ENCODE data around the gene LIN28A. TPM values are rescaled to one million over a fixed set of nuclear protein-coding genes. Genes with fewer than 3 reads are reported as not detected.

The LIN28A gene
- total RNA-seq, 1 donor from 2014 or later, result 107 TPM

DNA sequence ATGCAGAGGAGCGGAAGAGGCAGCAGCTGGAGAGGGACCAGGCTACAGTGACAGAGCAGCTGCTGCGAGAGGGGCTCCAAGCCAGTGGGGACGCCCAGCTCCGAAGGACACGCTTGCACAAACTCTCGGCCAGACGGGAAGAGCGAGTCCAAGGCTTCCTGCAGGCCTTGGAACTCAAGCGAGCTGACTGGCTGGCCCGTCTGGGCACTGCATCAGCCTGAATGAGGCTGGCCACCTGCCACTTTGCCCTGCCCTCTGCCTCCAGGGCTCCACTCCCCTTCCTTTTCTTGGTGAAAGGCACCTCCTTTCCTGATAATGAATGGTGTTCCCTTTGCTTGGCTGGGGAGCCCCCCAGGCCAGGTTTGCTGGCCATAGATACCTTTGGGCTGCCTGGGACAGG, 58.3 kb downstream of the LIN28A start:
- H3K4me3 Mint-ChIP-seq (ENCODE audit: unreplicated experiment), result peak overlapping the region; percentile 42
- H3K27ac Mint-ChIP-seq (ENCODE audit: unreplicated experiment), result no peak overlapping the region
- no peaks in the 10 kb centered on the region for H3K9me3 Mint-ChIP-seq (ENCODE audit: unreplicated experiment)
- no peak for DNase-seq (ENCODE audit: low spot score)
- H3K27me3 Mint-ChIP-seq (ENCODE audit: unreplicated experiment), result peaks cover 21% of the 10 kb centered on the region
- TF ChIP-seq, protein P1, sequence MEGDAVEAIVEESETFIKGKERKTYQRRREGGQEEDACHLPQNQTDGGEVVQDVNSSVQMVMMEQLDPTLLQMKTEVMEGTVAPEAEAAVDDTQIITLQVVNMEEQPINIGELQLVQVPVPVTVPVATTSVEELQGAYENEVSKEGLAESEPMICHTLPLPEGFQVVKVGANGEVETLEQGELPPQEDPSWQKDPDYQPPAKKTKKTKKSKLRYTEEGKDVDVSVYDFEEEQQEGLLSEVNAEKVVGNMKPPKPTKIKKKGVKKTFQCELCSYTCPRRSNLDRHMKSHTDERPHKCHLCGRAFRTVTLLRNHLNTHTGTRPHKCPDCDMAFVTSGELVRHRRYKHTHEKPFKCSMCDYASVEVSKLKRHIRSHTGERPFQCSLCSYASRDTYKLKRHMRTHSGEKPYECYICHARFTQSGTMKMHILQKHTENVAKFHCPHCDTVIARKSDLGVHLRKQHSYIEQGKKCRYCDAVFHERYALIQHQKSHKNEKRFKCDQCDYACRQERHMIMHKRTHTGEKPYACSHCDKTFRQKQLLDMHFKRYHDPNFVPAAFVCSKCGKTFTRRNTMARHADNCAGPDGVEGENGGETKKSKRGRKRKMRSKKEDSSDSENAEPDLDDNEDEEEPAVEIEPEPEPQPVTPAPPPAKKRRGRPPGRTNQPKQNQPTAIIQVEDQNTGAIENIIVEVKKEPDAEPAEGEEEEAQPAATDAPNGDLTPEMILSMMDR (IDR thresholded peaks at IDR 0.05; ENCODE audit: unreplicated experiment), result no peak
- peaks cover 23% of the 10 kb centered on the region for H3K36me3 Mint-ChIP-seq (ENCODE audit: low read depth, unreplicated experiment)
- H3K4me1 Mint-ChIP-seq (ENCODE audit: unreplicated experiment), result peaks cover 22% of the 10 kb centered on the region

DNA sequence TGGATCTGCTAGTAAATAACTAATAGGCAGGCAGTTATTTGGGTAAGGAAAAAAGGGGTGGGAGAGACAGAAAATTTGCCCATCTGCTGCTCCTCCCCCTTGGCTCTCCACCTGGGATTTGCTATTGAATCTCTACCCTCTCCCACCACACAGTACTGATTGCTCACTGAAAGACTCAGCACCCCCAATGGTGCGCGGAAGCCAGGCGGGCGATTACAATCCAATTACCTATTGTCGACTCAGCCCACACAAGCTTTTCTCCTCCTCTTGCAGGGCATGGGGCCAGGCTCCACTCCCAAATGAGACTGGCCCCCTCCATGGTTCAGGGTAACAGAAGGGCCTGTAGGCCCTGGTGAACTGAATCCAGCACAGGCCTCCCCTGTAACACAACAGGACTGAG, 58.9 kb downstream of the LIN28A start:
- no peak for DNase-seq (ENCODE audit: low spot score)
- peaks cover 28% of the 10 kb centered on the region for H3K36me3 Mint-ChIP-seq (ENCODE audit: low read depth, unreplicated experiment)
- no peaks in the 10 kb centered on the region for H3K9me3 Mint-ChIP-seq (ENCODE audit: unreplicated experiment)
- H3K27ac Mint-ChIP-seq (ENCODE audit: unreplicated experiment), result no peak overlapping the region
- TF ChIP-seq, protein P1 (IDR thresholded peaks at IDR 0.05; ENCODE audit: unreplicated experiment), result no peak
- H3K4me3 Mint-ChIP-seq (ENCODE audit: unreplicated experiment), result peak overlapping the region; percentile 42
- peaks cover 21% of the 10 kb centered on the region for H3K27me3 Mint-ChIP-seq (ENCODE audit: unreplicated experiment)
- H3K4me1 Mint-ChIP-seq (ENCODE audit: unreplicated experiment), result peaks cover 24% of the 10 kb centered on the region

DNA sequence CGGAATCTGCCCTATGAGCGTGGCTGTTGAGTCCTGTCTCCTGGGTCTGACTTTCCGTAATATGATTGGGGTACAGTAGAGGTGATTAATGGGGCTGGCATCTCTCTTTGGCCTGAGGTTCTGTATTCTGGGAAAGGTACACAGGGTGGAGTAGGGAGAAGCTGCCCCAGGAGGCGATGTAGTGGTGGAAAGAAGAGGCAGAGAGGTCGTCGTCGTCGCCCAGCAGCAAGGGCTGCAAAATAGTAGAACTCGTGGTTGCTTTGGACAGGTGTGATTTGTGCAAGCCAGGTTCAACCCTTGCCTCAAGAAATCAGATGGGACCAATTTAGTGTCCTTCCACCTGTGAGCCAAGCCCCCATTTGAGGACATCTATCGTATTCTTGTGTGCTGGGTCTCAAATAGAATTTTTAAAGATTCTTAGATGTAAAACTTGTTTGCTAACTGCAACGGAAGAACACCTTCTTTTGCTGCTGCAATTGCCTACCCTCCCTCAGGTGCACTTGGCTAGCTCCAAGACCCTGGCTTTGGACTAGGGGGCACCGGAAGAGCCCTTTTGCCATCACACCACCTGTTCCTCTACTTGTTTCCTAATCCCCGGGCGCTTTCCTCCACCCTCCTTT, 60.4 kb downstream of the LIN28A start:
- DNase-seq (ENCODE audit: low spot score), result no peak
- H3K36me3 Mint-ChIP-seq (ENCODE audit: low read depth, unreplicated experiment), result peaks cover 28% of the 10 kb centered on the region
- H3K9me3 Mint-ChIP-seq (ENCODE audit: unreplicated experiment), result no peaks in the 10 kb centered on the region
- H3K4me1 Mint-ChIP-seq (ENCODE audit: unreplicated experiment), result peaks cover 24% of the 10 kb centered on the region
- TF ChIP-seq, protein P1 (IDR thresholded peaks at IDR 0.05; ENCODE audit: unreplicated experiment), result no peak
- H3K27ac Mint-ChIP-seq (ENCODE audit: unreplicated experiment), result peak overlapping the region; percentile 90
- H3K27me3 Mint-ChIP-seq (ENCODE audit: unreplicated experiment), result peaks cover 16% of the 10 kb centered on the region
- peak overlapping the region; percentile 87 for H3K4me3 Mint-ChIP-seq (ENCODE audit: unreplicated experiment)

DNA sequence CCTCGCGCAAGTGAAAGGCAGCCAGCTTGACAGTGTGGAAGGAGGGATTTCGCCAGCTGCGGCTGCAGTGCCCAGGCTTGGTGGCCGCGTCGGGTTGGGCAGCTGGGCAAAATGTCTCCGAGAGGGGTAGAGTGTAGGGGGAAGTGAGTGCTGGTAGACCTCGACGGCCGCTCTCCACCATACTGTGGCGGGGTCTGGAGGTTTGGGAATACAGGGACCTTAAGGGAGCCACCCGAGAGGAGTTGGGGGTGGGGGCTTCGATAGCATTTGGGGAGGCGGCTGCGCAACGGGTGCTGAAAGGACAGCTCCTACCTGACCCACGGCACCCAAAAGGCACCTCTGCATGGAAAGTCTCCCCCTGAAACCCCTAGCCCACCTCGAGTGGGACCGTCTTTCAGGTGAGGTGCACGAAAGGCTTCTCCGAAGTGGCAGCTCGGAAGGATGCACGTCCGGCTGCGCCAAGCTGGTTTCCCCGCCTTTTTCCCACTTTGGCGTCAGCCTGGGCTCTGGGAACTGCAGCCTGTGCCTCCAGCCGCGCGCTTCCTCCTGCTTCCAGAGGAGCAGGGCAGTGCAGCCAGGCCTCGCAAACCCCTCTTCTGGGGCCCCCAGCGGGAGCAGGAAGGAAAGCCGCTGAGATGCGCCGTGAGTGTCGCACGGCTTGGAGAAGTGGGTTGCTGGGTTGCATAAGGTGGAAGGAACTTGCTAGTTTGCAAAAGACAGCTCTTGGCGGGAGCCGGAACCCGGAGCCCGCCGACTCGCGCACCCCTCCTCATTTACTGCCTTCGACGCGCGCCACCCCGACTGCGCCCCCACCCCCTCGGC, 61.1 kb downstream of the LIN28A start:
- Mint-ChIP-seq H3K36me3 (ENCODE audit: low read depth, unreplicated experiment) (peaks cover 28% of the 10 kb centered on the region), H3K27me3 (ENCODE audit: unreplicated experiment) (peaks cover 16% of the 10 kb centered on the region), H3K27ac (ENCODE audit: unreplicated experiment) (peak overlapping the region; percentile 93), H3K9me3 (ENCODE audit: unreplicated experiment) (no peaks in the 10 kb centered on the region), H3K4me1 (ENCODE audit: unreplicated experiment) (peaks cover 24% of the 10 kb centered on the region), H3K4me3 (ENCODE audit: unreplicated experiment) (peak overlapping the region; percentile 92)
- DNase-seq (ENCODE audit: low spot score), result peak; percentile 67
- TF ChIP-seq, protein P1 (IDR thresholded peaks at IDR 0.05; ENCODE audit: unreplicated experiment), result no peak

All from endothelial cell (in vitro differentiated cells).